Liver (tissue), 9 donors: ENCODE data around the gene GPC3. TPM values are rescaled to one million over a fixed set of nuclear protein-coding genes. Genes with fewer than 3 reads are reported as not detected.

Source experiments
- DNase-seq: peaks from one replicate; pipeline ENCODE4 v3.0.0-alpha.2; 2017; ENCODE audit warnings: low spot score
- H3K27ac ChIP-seq, 2 donors: one replicate each; pipeline ENCODE4 v1.7.0; 2013; ENCODE audit warnings: inconsistent platforms in 2 of 2, low read length in 2 of 2, control low read depth in 1 of 2, low read depth in 1 of 2, mild to moderate bottlenecking in 1 of 2
- H3K27me3 ChIP-seq, 4 donors: one replicate each; pipeline versions ENCODE4 v1.6.1 to v1.7.0; 2013; ENCODE audit warnings: low read length in 3 of 4, inconsistent platforms in 1 of 4, mild to moderate bottlenecking in 1 of 4, moderate library complexity in 1 of 4; ENCODE audit not compliant: control insufficient read depth in 4 of 4, insufficient read depth in 4 of 4
- H3K36me3 ChIP-seq, 4 donors: one replicate each; pipeline versions ENCODE4 v1.6.1 to v1.7.0; 2013; ENCODE audit warnings: low read length in 3 of 4, mild to moderate bottlenecking in 3 of 4, low read depth in 1 of 4, moderate library complexity in 1 of 4; ENCODE audit not compliant: control insufficient read depth in 4 of 4, insufficient read depth in 3 of 4
- H3K4me1 ChIP-seq, 4 donors: one replicate each; pipeline versions ENCODE4 v1.6.1 to v1.7.0; 2013; ENCODE audit warnings: low read length in 3 of 4, mild to moderate bottlenecking in 3 of 4, moderate library complexity in 1 of 4; ENCODE audit not compliant: control insufficient read depth in 4 of 4, insufficient read depth in 4 of 4
- H3K4me3 ChIP-seq, 3 donors: one replicate each; pipeline versions ENCODE4 v1.6.1 to v1.7.0; 2013; ENCODE audit warnings: low read length in 3 of 3, control low read depth in 1 of 3, low read depth in 1 of 3, mild to moderate bottlenecking in 1 of 3
- H3K9ac ChIP-seq, 2 donors: one replicate each; pipeline ENCODE4 v1.7.0; 2013; ENCODE audit warnings: low read length in 2 of 2, mild to moderate bottlenecking in 2 of 2, moderate library complexity in 2 of 2, control low read depth in 1 of 2, low read depth in 1 of 2
- H3K9me3 ChIP-seq, 4 donors: one replicate each; pipeline versions ENCODE4 v1.6.1 to v1.7.0; 2013; ENCODE audit warnings: low read length in 3 of 4; ENCODE audit not compliant: control insufficient read depth in 4 of 4
- ATF3 ChIP-seq: IDR thresholded peaks from 2 replicates; pipeline ENCODE4 v1.6.1; 2016; ENCODE audit warnings: antibody characterized with exemption
- CTCF ChIP-seq: fragments of 150-350 bp; IDR thresholded peaks from 2 replicates; pipeline ENCODE4 v1.5.1; 2017; ENCODE audit warnings: improper control_type of control experiment, low read depth, low read length; ENCODE audit not compliant: missing input control
- EGR1 ChIP-seq, 2 donors: IDR thresholded peaks; 2 replicates each; pipeline ENCODE4 v1.6.1; 2016 to 2018; ENCODE audit warnings: antibody characterized with exemption in 2 of 2, low read depth in 2 of 2
- FOXA1 ChIP-seq: IDR thresholded peaks from 2 replicates; pipeline ENCODE4 v1.6.1; 2016; ENCODE audit warnings: antibody characterized with exemption
- FOXA2 ChIP-seq: IDR thresholded peaks from 2 replicates; pipeline ENCODE4 v1.6.1; 2016; ENCODE audit warnings: antibody characterized with exemption
- GABPA ChIP-seq, 2 donors: IDR thresholded peaks in 1 of 2; conservative IDR thresholded peaks in 1 of 2; 2 replicates each; pipeline ENCODE4 v1.6.1; 2016; ENCODE audit warnings: antibody characterized with exemption in 2 of 2, mild to moderate bottlenecking in 1 of 2, moderate library complexity in 1 of 2
- HNF4A ChIP-seq, 2 donors: conservative IDR thresholded peaks; 2 replicates each; pipeline ENCODE4 v1.6.1; 2016; ENCODE audit warnings: antibody characterized with exemption in 2 of 2, mild to moderate bottlenecking in 2 of 2
- HNF4G ChIP-seq: IDR thresholded peaks from 2 replicates; pipeline ENCODE4 v1.6.1; 2016; ENCODE audit warnings: antibody characterized with exemption
- MAX ChIP-seq: IDR thresholded peaks from 2 replicates; pipeline ENCODE4 v1.6.1; 2016; ENCODE audit warnings: antibody characterized with exemption
- NR2F2 ChIP-seq: IDR thresholded peaks from 2 replicates; pipeline ENCODE4 v1.6.1; 2016; ENCODE audit warnings: antibody characterized with exemption
- REST ChIP-seq: IDR thresholded peaks from 2 replicates; pipeline ENCODE4 v1.6.1; 2016; ENCODE audit warnings: antibody characterized with exemption, mild to moderate bottlenecking
- ZBTB33 ChIP-seq: IDR thresholded peaks from 2 replicates; pipeline ENCODE4 v1.6.1; 2016; ENCODE audit warnings: antibody characterized with exemption
- WGBS: extraction: QIAGEN DNeasy Blood & Tissue Kit; methylation state at CpG from one replicate; pipeline ENCODE4 v1.1.7; 2013; 5-methylcytosine and 5-hydroxymethylcytosine counted together
- polyA plus RNA-seq, 2 donors: library from polyadenylated mRNA; stranded (reverse) in 1 of 2; unstranded in 1 of 2; fragments of 200-250 nt in 1 of 2; fragments of >200 nt in 1 of 2; fragmentation: Nextera tagmentation in 1 of 2; extraction: Ambion mirVana in 1 of 2; gene quantifications; one replicate each; pipeline versions ENCODE4 v1.2.1 to v1.2.3, GENCODE V29; 2013 to 2015
- total RNA-seq, 2 donors: library from RNA; depleted of rRNA; stranded (reverse); fragments of >200 nt; gene quantifications; one replicate each; pipeline ENCODE4 v1.2.3, GENCODE V29; 2014
- donor health status: healthy.
- donor health status: healthy.
- donor health status: healthy.
- donor health status: healthy.
- donor health status: healthy.

The GPC3 gene
- total and polyA plus RNA-seq, 4 donors: 0.40 to 1,133 (median 1.5) TPM

GRCh38 chrX:133911825-133912495 lies 73.4 kb downstream of the GPC3 start (continued):
- no peak for TF ChIP-seq REST
- TF ChIP-seq ATF3: no peak

- Histone ChIP-seq H3K4me3 (no peak overlapping the region), H3K27me3 (peaks cover 0 to 9% (median 0%) of the 10 kb centered on the region in 4 donors), H3K9me3 (no peaks in the 10 kb centered on the region), H3K4me1 (no peaks in the 10 kb centered on the region), H3K27ac (no peak overlapping the region), H3K36me3 (no peaks in the 10 kb centered on the region), H3K9ac (no peak overlapping the region)
- WGBS: 98% methylated on average over 1 of the region's 1 CpG
- TF ChIP-seq GABPA (IDR thresholded peaks at IDR 0.05 in 1 of 2, conservative IDR thresholded peaks at IDR 0.05 in 1 of 2) (no peak), NR2F2 (no peak), ATF3 (no peak), HNF4G (no peak), CTCF (no peak), ZBTB33 (no peak), REST (no peak), HNF4A (conservative IDR thresholded peaks at IDR 0.05) (no peak), EGR1 (IDR thresholded peaks at IDR 0.05; ENCODE audit: low read depth in 2 of 2) (no peak), MAX (no peak), FOXA2 (no peak), FOXA1 (no peak)
- no peak for DNase-seq
These were observed 74.9 kb downstream of the GPC3 start for GRCh38 chrX:133910539-133910938.
